GM18499 (cell line): ENCODE results near the gene SIGLEC1.

Experiments used
- ATAC-seq: cut with Tn5 transposase; IDR thresholded peaks from one replicate; pipeline ENCODE4 v1.9.1; 2021; ENCODE audit warnings: moderate number of reproducible peaks; ENCODE audit not compliant: insufficient read depth, unreplicated experiment

Gene SIGLEC1

DNA sequence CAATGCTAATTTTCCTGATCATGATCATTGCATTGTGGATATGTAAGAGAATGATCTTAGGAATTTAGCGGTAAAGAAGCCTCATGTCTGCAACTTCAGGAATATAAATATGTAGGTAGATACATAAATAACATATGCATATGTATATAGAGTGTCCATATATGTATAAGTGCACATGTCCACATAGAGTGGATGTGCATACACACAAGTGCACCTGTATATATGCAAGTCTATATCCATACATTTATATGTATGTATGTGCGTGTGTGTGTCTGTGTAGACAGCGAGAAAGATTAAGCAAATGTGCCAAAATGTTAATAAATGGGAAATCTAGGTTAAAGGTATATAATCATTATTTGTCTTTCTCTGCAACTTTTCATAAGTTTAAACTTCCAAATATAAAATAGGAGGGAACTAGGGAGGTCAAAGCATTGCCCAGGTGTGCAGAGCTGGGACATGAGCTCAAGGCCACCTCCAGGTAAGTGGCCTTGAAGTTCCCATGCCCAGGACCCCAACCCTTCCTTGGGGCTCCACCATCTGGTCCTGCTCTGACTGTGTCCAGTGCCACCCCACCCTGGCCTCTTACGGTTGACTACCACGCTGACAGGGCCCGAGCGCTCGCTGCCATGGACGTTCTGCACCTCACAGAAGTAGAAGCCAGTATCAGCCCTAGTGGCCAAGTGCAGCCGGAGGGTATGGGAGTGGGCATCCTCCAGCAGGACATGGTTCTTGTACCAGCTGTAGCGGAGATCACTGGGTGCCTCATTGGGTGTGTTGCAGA lies 9.6 kb downstream of the SIGLEC1 start:
- no peak for ATAC-seq

DNA sequence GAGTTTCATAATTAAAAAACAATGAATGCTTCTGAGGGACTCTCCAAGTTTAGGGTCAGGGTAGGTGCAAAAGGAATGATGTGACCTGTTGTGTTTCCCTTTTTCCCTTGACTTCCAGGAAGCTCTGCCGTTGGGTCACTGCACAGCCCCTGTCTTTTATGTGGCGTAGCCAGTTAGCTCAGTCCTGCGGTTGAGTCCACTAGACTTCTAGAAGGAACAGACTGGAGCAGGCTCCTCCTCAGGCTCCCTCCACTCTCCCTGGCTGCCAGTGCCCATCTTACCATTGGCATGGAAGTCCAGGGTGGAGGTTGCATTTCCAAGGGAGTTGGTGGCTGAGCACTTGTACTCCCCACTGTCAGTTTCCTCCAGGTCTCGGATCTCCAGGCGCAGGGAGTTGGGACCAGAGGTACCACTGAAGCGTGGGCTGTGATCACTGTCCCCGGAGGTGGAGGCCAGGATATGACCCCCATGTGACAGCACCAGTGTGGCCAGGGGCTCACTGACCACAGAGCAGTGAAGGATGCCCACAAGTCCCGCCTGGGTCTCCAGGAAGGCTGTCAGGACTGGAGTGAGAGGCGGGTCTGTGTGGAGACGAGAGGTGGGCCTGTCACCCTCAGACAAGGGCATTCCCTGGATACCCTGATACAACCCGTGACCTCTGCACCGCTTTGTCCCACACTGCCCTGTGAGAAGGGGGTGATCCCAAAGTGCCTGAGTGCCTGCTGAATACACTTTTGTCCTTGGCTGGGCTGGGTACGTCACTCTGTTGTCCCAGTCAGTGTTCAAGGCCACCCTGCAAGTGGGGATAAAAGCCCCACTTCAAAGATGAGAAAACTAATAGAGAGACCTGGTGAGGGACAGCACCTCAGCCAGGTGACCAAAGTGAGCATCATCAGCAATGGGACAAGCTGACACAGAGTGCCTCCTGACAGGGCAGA lies 11.1 kb downstream of the SIGLEC1 start:
- no peak for ATAC-seq

DNA sequence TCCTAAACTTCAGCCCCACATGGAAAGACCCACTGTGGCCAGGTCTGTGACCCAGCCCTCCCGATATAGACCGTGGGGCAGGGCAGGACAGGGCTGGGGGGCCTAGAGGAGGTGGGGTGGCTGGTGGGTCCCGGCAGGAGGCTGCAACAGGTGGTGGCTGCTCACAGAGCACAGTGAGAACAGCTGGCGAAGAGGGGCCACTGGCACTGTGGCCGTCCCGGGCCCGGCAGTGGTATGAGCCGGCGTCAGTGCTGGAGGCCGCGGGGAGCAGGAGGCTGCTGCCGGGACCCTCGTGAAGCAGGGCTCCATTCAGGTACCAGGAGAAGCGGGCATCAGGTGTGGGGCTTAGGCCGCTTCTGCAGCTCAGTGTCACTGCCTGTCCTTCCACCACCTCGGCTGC lies 13.4 kb downstream of the SIGLEC1 start:
- no peak for ATAC-seq

DNA sequence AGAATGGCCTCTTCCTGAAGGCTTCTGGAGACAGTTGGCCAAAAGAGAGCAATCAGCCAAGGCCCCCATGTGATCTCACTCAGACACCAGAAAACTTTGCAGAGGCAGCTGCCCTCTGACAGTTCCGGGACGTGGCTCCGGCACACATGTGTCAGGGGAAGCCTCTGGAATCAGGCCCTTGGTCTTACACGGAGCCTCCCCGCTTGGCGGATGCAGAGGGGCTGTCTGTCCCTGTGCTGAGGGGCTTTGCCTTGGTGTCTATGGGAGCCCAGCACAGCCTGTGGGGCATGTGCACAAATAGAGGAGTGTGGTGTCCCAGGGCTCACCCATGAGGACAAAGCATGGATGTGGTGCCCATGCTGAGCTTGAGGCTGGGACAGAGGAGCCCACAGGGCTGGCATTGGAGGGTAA lies 13.8 kb downstream of the SIGLEC1 start:
- ATAC-seq, result no peak

DNA sequence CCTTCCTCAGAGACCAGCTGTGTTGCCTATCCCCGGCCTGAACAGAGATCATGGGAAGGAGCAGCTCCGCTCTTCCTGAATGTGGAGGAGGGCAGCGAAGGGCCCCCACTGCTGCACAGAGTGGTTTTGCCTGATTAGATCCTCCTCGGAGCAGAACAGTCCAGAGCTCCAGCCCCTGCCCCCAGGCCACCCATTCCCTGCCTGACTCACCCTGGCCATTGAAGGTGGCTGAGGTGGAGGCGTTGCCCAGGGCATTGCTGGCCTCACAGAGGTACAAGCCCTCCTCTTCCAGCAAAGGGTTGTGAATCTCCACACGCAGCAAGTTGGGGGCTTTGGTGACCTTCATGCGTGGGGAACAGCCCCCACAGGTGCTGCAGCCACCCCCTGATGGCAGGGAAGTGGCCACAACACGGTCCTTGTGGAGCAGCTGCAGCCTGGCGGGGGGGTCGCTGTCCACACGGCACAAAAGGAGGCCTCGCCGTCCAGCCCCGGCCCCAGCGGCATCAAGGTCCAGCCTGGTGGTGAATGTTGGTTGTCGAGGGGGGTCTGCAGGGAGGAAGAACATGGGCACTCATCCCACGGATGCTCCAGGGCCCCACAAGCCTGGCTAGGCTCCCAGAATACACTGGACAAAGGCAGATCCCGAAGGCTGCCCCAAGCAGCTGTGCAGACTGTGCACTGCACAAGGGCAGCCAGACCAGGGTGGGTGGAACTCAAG lies 14.7 kb downstream of the SIGLEC1 start:
- ATAC-seq, result no peak

DNA sequence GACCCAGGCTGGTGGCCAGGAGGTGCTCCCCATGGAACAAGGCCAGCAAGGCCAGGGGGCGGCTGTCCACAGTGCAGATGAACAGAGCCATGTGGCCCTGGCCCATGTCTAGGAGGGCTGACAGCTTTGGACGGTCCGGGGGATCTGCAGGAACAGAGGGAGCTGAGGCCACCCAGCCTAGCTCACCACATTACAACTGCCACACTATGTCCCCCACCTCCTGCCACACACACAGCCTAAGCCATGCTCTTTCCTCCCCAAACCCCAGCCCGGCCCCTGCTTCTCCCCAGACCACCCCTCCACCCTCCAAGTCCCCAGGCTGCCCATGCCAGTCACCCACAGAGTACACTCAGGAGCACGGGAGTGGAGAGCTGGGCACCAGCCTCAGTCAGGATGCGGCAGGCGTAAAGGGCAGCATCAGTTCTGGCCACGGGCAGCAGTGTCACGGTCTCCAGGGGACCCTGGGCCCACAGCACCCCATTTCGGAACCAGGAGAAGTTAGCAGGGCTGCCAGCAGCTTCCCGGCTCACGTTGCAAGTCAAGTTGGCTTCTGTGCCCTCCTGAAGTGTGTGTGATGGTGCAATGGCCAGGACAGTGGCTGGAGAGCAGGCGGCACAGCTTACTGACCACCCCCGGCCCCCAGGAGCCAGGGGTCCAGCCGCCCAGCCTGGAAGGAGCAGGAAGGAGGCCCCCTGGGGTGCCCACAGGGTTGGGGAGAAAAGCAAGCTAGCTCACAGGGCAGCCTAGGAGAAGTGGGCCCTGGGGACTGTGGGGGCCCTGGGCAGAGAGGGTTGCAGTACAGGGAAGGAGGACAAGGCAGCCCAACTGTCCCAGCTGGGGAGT lies 15.4 kb downstream of the SIGLEC1 start:
- no peak for ATAC-seq

DNA sequence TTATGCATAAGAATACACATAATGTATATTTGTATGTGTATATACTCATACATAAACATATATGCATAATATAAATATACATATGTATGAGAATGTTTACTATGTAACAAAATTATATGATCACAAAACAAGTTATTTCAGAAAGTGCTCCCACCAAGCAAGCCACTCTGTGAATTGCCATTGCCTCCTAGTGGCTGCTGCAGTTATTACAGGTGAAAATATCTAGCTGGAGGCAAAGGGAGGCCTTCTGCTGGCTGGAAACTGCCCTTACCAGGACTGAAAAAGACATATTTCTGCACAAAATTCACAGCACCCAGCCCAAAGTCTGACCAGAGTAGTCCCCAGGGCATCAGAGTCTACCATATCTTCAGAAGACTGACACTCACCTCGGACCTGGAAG lies 16.2 kb downstream of the SIGLEC1 start:
- ATAC-seq, result no peak

DNA sequence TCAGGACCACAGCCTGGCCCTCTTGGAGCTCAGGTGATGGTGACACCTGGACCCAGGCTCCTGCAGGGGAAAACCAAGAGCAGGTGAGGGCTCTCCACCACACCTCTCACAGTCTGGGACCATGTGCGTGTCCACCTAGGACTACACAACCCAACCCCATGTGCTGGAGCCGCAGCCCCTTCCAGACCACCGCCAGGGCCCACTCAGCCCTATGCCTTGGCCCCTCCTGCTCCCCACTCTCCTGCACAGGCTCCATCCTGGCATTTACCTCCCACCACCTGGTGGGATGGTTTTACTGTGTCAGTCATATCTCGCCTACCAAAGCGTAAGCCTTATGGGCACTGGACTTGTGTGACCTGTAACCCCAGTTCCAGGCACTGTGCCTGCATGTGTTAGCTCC lies 17.5 kb downstream of the SIGLEC1 start:
- no peak for ATAC-seq

DNA sequence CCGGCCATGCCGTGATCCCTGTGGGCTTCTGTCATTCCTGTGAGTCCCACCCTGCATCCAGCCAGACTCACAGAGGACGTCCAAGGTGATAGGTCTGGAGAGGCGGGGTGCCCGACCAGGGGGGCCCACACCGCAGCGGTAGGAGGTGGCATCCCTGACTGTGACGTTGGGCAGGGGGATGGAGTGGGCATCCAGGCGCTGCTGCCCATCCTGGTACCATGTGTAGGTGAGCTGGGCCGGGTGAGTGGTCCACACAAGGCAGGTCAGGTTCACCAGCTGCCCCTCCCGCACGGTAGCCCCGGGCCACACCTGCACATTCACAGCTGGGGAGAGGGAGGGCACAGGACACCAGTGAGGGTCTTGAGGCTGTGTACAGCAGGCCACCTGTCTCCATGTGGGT lies 19.0 kb downstream of the SIGLEC1 start:
- no peak for ATAC-seq

DNA sequence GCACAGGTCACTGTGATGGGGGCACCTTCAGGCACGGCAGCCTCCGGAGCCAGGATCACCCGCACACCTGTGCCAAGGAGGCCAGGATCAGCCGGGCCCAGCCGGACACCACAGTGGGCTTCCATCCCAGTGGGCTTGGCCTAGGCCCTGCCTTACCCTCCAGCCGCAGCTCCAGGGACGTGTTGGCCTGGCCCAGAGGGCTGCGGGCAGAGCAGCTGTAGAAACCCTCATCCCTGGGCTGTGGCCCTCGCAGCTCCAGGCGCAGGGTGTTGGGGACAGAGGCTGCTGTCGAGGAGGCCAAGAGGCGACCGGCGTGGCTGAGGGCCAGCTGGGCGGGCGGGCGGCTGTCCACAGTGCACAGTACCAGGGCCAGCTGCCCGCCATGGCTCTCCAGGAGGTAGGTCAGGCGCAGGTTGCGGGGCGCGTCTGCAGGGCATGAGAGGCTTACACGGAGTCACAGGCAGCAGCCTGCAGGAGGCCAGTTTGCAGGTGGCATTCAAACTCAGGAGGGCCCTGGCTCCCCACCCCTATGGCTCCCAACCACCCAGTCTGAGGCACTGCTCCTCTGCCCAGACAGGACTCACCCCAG lies 19.6 kb downstream of the SIGLEC1 start:
- no peak for ATAC-seq

DNA sequence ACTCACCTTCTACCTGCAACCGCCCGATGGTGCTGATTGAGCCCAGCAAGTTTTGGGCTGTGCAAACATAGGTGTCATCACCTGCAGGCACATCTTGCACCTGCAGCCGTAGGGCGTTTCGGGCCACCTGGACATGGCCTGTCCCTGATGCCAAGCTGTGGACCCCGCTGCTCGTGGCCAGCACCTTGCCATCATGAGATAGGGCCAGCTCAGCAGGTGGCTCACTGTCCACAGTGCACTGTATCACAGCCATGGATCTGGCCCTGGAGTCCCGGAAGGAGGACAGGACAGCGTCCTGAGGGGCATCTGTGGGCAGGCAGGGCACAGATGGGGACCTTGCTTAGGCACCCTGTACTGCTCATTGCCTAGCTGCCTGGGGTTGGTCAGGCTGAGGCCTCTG lies 20.5 kb downstream of the SIGLEC1 start:
- no peak for ATAC-seq

DNA sequence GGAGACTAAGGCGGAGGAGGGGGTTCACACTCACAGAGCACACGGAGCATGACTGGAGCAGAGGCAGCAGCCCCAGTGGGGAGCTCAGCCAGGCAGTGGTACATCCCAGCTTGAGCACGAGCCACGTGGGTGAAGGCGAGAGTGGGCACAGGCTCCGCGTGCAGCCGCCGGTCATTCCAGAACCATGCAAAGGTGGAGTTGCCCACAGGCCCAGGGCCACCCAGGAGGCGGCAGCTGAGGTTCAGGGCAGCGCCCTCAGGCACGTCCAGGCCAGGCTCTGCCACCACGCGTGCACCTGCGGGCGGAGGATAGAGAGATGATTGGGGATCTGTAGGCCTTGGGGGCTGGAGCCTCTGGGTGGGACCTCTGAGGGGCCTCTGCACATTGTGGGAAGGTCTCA lies 21.1 kb downstream of the SIGLEC1 start:
- ATAC-seq, result no peak

DNA sequence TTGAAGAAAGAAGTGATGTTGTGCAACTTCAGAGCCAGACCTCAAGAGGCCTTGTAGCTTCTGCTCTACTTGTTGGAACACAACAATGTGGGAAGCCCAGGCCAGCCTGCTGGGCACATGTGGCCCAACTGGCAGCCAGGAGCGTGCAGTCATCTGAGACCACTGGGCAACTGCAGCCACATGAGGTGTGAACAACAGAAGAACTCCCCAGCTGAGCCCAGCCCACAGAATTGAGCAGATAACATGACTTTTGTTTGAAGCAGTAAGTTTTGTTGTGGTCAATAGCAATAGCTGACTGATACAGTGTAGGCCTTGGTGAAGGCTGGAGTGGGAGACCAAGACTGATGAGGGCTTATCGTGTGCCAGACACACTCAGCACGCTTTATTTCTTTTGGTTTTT lies 22.0 kb downstream of the SIGLEC1 start:
- no peak for ATAC-seq

DNA sequence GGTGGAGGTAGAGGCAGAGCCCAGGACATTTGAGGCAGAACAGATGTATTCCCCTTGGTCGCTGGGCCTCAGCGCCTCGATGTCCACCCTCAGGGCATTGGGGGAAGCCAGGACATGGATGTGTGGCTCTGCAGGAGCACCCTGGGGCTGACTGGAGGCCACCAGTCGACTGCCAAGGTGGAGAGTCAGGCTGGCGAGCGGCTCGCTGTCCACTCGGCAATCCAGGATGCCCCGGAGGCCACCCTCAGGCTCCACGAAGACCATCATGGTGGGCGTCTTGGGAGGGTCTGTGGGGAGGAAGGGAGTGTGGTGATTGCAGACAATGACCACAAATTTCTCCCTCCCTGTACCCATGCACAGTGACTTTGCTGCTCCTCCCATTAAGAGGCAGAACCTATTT lies 22.4 kb downstream of the SIGLEC1 start:
- no peak for ATAC-seq

DNA sequence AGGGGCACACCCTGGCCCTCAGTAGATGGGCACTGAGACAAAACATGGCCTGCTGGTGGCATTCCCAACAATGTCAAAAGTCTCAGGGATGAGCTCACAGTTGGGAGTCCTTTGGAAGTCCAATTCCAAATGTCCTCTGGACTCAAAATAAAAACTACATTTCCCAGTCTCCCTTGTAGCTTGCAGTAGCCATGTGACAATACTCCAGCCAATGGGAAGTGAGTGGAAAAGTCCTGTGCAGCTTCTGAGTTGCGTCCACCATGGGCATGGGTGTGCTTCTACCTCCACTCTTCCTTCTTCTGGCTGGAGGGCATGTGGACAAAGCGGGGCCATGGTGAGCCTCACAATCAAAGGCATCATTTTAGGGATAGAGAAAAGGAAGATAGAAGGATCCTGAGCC lies 24.7 kb downstream of the SIGLEC1 start:
- ATAC-seq, result no peak

DNA sequence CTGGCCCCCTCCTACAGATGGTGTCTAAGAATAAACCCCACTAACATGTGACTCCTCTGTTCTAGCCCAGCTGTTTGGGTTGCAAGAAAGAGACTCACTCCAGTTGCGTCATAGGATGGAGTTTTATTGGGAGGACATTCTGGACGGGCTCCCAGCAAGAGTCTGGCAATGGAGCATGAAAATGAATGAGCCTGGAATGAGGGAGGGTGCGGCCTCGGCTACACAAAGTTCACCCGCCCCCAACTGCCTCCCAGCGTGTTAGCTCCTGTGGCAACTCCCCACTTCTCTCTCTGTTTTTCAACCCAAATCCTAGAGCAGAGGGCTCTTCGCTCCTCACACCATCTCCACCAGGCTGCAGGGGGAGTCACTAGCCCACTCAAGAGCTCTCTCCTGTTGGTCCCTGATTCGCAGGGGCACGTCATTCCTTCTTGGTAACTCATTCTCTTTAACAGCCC lies 25.5 kb downstream of the SIGLEC1 start:
- ATAC-seq, result no peak

DNA sequence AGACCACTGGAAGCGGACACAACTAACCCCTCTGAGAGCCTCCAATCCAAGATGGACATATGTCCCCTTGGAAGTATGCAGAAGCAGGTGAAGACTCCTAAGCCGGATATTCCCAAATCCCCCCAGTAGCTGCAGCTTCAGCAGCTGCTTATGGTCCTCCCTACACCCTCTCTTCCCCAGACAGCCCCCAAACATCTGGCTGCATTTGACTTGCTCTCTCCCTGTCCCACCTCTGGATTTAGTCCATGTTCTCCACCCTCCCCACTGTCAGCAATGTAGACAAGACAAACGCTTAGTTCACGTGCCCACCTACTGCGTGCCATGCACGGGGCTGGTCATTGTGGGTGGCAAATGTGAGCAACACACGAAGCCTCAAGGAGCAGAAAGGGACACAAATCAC lies 26.0 kb downstream of the SIGLEC1 start:
- no peak for ATAC-seq

DNA sequence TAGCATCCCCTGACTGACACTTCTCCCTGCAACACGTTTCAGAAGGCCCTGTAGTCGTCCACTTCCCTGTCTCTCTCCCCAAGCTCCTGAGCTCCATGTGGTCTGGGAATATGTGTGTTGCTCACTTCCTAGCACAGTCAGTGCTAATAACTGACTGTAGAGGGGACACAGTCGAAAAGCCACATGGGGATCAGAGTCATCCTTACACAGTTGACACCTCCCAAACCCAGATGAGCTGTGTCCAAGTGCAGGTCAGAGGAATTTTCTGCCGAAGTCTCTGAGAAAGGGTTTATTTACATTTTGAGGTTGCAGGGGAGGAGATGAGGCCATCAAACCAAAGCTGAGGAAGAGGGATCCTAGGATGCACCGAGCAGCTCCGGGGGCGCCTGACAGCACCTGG lies 27.1 kb downstream of the SIGLEC1 start:
- no peak for ATAC-seq

DNA sequence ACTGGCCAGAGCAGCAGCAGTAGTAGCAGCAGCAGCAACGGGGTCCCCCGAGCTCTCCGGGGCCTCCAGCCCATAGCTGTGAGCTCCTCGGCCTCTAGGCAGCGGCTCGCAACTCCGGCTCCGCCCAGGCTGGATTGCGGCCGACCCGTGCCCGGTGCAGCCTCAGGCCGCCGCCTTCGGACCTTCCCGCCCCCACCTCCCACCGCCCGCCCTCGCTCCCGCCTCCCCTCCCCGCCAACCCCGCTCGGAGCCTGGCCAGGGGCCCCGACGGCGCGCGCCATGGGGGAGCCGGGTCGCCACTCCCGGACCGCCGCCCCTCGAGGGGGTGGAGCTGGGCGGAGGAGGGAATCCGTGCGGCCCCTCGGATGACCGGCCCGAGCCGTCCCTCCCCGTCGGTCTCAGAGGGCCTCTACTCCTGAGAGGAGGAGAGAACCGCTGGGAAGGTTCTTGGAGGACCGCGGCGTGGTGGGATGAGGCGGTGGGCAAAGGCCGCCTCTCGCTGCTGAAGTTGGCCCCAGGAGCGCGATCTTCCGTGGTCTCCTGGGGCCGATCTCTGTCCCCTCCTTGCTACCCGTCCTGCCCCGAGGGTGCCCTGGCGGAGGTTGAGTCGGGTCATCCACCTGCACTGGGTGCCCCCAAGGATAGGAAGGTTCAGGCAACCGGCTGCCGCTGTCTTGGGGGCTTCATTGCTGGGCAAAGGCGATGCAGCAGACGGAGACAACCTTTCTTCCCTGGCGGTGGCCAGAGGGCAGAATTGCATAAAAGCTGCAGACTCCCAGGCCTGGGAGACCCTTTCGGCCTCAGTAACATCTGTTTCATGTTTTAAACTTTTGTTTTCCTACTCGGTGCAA lies 30.2 kb downstream of the SIGLEC1 start, which contains the start of gene ADAM33:
ADAM33 (minus strand) TSS at position 80 of the 851 bp plus-strand sequence; CDS start at position 74, 6 bp downstream.
- ATAC-seq, result no peak
